SK-N-SH (cell line): ENCODE data around the gene LONRF2. TPM values are rescaled to one million over a fixed set of nuclear protein-coding genes. Genes with fewer than 3 reads are reported as not detected.

Experiments
- CTCF ChIA-PET: fragments of 300-600, 350-600 bp; formaldehyde crosslinking; extraction: SDS; loops from one replicate; lab custom pipeline; 2021; lab: Yijun Ruan, JAX
- POLR2A ChIA-PET: fragments of 350-600 bp; sonication (Branson Sonifier 250); formaldehyde crosslinking; extraction: SDS; loops from one replicate; lab custom pipeline; 2020; ENCODE audit warnings: antibody characterized with exemption, inconsistent platforms; lab: Yijun Ruan, JAX
- DNase-seq: peaks from one replicate; pipeline ENCODE4 v3.0.0; 2012
- H2AFZ ChIP-seq: fragments of 200-600 bp; sonication (generic); 2 replicates; pipeline ENCODE4 v1.8.1; 2016; ENCODE audit warnings: antibody characterized with exemption, mild to moderate bottlenecking, low read depth
- H3F3A ChIP-seq: fragments of 200-600 bp; sonication (generic); replicated peaks from 2 replicates; pipeline ENCODE3; 2016; ENCODE audit warnings: antibody characterized with exemption, mild to moderate bottlenecking; ENCODE audit not compliant: insufficient read depth
- H3K27ac ChIP-seq, 2 experiments: fragments of 200-500 bp in 1 of 2; fragments of 200-600 bp in 1 of 2; sonication (Bioruptor generic) in 1 of 2; sonication (generic), shearing (Covaris generic) in 1 of 2; 2 replicates each; pipeline versions ENCODE4 v1.5.1 to v1.6.1; 2014 to 2016; ENCODE audit warnings: low read depth in 2 of 2, inconsistent platforms in 1 of 2, low read length in 1 of 2, mild to moderate bottlenecking in 1 of 2, mixed read lengths in 1 of 2
- H3K27me3 ChIP-seq: fragments of 200-600 bp; sonication (generic), shearing (Covaris generic); 2 replicates; pipeline ENCODE4 v1.6.1; 2016; ENCODE audit warnings: mixed run types; ENCODE audit not compliant: insufficient read depth
- H3K36me3 ChIP-seq, 2 experiments: fragments of 200-500 bp in 1 of 2; fragments of 200-600 bp in 1 of 2; sonication (Bioruptor generic) in 1 of 2; sonication (generic) in 1 of 2; replicated peaks in 1 of 2; 2 replicates each; pipeline versions ENCODE3 to v1.5.1; 2014 to 2016; ENCODE audit warnings: low read length in 1 of 2, mild to moderate bottlenecking in 1 of 2; ENCODE audit not compliant: insufficient read depth in 2 of 2, control insufficient read depth in 1 of 2
- H3K4me1 ChIP-seq, 2 experiments: fragments of 200-500 bp in 1 of 2; fragments of 200-600 bp in 1 of 2; sonication (Bioruptor generic) in 1 of 2; sonication (generic), shearing (Covaris generic) in 1 of 2; 2 replicates each; pipeline versions ENCODE4 v1.5.1 to v1.6.1; 2014 to 2016; ENCODE audit warnings: low read depth in 1 of 2, low read length in 1 of 2, mixed run types in 1 of 2; ENCODE audit not compliant: insufficient read depth in 2 of 2, control insufficient read depth in 1 of 2
- H3K4me2 ChIP-seq: fragments of 200-600 bp; sonication (generic), shearing (Covaris generic); 2 replicates; pipeline ENCODE4 v1.6.1; 2017; ENCODE audit warnings: mixed run types
- H3K4me3 ChIP-seq, 2 experiments: fragments of 200-500 bp in 1 of 2; fragments of 200-600 bp in 1 of 2; sonication (Bioruptor generic) in 1 of 2; sonication (generic), shearing (Covaris generic) in 1 of 2; 2 replicates each; pipeline versions ENCODE4 v1.5.1 to v1.8.1; 2014 to 2016; ENCODE audit warnings: low read depth in 2 of 2, inconsistent platforms in 1 of 2, low read length in 1 of 2, mild to moderate bottlenecking in 1 of 2, mixed read lengths in 1 of 2, moderate library complexity in 1 of 2
- H3K79me2 ChIP-seq: fragments of 200-600 bp; sonication (generic); 2 replicates; pipeline ENCODE4 v1.8.1; 2017; ENCODE audit warnings: mild to moderate bottlenecking; ENCODE audit not compliant: insufficient read depth
- H3K9ac ChIP-seq: fragments of 200-600 bp; sonication (generic); 2 replicates; pipeline ENCODE4 v1.6.1; 2017; ENCODE audit warnings: mixed run types
- H3K9me2 ChIP-seq: fragments of 200-600 bp; sonication (generic); 2 replicates; pipeline ENCODE4 v1.6.1; 2017; ENCODE audit warnings: mixed run types
- H3K9me3 ChIP-seq: fragments of 200-600 bp; sonication (generic); 2 replicates; pipeline ENCODE4 v1.6.1; 2017; ENCODE audit warnings: mixed run types, mild to moderate bottlenecking, moderate library complexity
- H4K20me1 ChIP-seq: fragments of 200-600 bp; sonication (generic); 2 replicates; pipeline ENCODE4 v1.6.1; 2017; ENCODE audit warnings: mild to moderate bottlenecking, mixed run types; ENCODE audit not compliant: insufficient read depth
- EP300 ChIP-seq, 2 experiments: IDR thresholded peaks; 2 replicates each; pipeline versions ENCODE4 v1.4.0 to v1.6.1; 2012; ENCODE audit warnings: borderline replicate concordance in 1 of 2, low read depth in 1 of 2, low read length in 1 of 2
- EZH2phosphoT487 ChIP-seq: fragments of 200-600 bp; sonication (generic); IDR thresholded peaks from 2 replicates; pipeline ENCODE4 v1.6.1; 2017; ENCODE audit warnings: low read depth, mixed run types, mild to moderate bottlenecking, antibody characterized with exemption, moderate library complexity, borderline replicate concordance
- GABPA ChIP-seq: IDR thresholded peaks from 2 replicates; pipeline ENCODE4 v1.4.0; 2012; ENCODE audit warnings: low read depth, mild to moderate bottlenecking
- JUND ChIP-seq: IDR thresholded peaks from 2 replicates; pipeline ENCODE4 v1.4.0; 2012
- NFIC ChIP-seq: IDR thresholded peaks from 2 replicates; pipeline ENCODE4 v1.4.0; 2012; ENCODE audit warnings: borderline replicate concordance
- NRF1 ChIP-seq: IDR thresholded peaks from 2 replicates; pipeline ENCODE4 v1.6.1; 2012; ENCODE audit warnings: low read depth, mild to moderate bottlenecking, low read length
- POLR2AphosphoS5 ChIP-seq: IDR thresholded peaks from 2 replicates; pipeline ENCODE4 v1.6.1; 2012; ENCODE audit warnings: low read depth, low read length
- RAD21 ChIP-seq: IDR thresholded peaks from 2 replicates; pipeline ENCODE4 v1.6.1; 2012; ENCODE audit warnings: mild to moderate bottlenecking, low read length
- RFX5 ChIP-seq: IDR thresholded peaks from 2 replicates; pipeline ENCODE4 v1.6.1; 2012; ENCODE audit warnings: mild to moderate bottlenecking, improper control_type of control experiment, low read length
- RXRA ChIP-seq: IDR thresholded peaks from 2 replicates; pipeline ENCODE4 v1.4.0; 2012; ENCODE audit warnings: low read depth, mild to moderate bottlenecking, borderline replicate concordance
- SMC3 ChIP-seq: IDR thresholded peaks from 2 replicates; pipeline ENCODE4 v1.6.1; 2012; ENCODE audit warnings: low read depth, low read length, improper control_type of control experiment
- WGBS: methylation state at CpG from one replicate; pipeline ENCODE4 v1.1.6; 2017; ENCODE audit warnings: low lambda C conversion rate; 5-methylcytosine and 5-hydroxymethylcytosine counted together
- polyA plus RNA-seq, 3 experiments: library from polyadenylated mRNA; depleted of rRNA; stranded (reverse); fragments of >200 nt; gene quantifications; 2 replicates each; pipeline ENCODE4 v1.2.3, GENCODE V29; 2012
- TF ChIP-seq, protein P1 (sequence below): IDR thresholded peaks from 2 replicates; pipeline ENCODE4 v1.6.1; 2012; ENCODE audit warnings: mild to moderate bottlenecking, low read depth, low read length, moderate library complexity
- TF ChIP-seq, protein P2 (sequence below): fragments of 150-350 bp; IDR thresholded peaks from 2 replicates; pipeline ENCODE4 v1.6.1; 2016; ENCODE audit warnings: mild to moderate bottlenecking, low read depth, low read length
- TF ChIP-seq, protein P3 (sequence below): IDR thresholded peaks from 2 replicates; pipeline ENCODE4 v1.4.0; 2012; ENCODE audit warnings: low read depth, borderline replicate concordance
- TF ChIP-seq, protein P4 (sequence below): IDR thresholded peaks from 2 replicates; pipeline ENCODE4 v1.4.0; 2012; ENCODE audit warnings: low read depth, borderline replicate concordance
- TF ChIP-seq, protein P5 (sequence below): fragments of 200-600 bp; sonication (generic); IDR thresholded peaks from 2 replicates; pipeline ENCODE4 v1.6.1; 2017; ENCODE audit warnings: antibody characterized with exemption, mild to moderate bottlenecking, moderate library complexity

LONRF2 gene
- polyA plus RNA-seq, 1 of the 3 experiments (the other 2 are of a cell fraction) = 2.0 TPM

DNA sequence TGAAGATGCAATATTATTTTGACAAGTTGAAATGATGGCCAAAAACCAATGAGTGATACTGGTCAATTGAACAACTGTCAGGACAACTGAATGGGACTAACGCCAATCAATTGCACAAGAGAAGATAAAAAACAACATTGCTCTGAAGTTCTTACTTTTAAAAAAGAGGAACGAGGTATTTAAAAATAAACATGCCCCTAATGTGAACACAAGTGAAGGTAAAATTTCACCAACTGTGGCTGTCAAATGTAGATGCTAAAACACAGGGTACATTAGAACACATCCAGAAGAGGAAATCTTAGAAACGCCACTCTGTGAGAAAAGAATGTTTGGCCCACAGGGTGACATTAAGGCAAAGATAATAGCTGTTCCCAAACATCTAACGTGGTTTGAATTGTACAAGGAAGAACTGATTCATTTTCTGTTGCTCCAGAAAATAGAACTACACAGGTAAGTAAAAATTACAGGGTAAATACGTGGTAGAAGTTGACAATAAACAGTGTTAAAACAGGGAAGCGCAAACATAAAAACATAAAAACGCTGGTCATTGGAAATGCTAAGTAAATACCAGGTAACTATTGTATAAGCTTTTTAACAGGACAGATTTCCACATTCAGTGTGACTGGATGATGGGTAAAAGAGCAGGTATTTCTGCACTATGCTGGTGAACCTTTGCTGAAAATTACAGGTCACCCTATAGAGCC lies 20.3 kb downstream of the LONRF2 start (continued):
- TF ChIP-seq, protein P1, sequence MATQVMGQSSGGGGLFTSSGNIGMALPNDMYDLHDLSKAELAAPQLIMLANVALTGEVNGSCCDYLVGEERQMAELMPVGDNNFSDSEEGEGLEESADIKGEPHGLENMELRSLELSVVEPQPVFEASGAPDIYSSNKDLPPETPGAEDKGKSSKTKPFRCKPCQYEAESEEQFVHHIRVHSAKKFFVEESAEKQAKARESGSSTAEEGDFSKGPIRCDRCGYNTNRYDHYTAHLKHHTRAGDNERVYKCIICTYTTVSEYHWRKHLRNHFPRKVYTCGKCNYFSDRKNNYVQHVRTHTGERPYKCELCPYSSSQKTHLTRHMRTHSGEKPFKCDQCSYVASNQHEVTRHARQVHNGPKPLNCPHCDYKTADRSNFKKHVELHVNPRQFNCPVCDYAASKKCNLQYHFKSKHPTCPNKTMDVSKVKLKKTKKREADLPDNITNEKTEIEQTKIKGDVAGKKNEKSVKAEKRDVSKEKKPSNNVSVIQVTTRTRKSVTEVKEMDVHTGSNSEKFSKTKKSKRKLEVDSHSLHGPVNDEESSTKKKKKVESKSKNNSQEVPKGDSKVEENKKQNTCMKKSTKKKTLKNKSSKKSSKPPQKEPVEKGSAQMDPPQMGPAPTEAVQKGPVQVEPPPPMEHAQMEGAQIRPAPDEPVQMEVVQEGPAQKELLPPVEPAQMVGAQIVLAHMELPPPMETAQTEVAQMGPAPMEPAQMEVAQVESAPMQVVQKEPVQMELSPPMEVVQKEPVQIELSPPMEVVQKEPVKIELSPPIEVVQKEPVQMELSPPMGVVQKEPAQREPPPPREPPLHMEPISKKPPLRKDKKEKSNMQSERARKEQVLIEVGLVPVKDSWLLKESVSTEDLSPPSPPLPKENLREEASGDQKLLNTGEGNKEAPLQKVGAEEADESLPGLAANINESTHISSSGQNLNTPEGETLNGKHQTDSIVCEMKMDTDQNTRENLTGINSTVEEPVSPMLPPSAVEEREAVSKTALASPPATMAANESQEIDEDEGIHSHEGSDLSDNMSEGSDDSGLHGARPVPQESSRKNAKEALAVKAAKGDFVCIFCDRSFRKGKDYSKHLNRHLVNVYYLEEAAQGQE = no peak
- no peak for TF ChIP-seq NFIC

DNA sequence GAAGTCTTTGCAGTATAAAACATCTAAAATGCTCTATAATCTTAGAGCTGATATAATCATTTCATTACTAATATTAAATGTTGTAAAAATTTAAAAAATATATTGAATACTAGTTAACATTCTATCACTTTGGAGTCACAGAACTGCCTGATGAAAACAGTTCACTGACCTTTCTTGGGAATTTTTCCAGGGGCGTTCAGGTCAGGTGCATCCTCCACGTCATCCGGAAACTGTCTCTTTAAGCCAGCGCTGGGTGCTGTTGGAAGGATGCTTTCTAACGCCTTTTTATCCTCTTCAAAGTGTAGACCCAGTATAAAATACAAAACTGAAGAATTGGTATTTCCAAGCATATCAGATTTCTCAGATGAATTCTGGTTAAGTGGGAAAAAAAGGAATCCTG lies 22.8 kb downstream of the LONRF2 start:
- CTCF ChIA-PET = interaction anchor here (1.1 to 1.3 kb wide), 2 partner anchors 27 to 37 kb away, joined by 3 to 6 read pairs; no protein-coding TSS in a partner anchor
- no peaks in the 10 kb centered on the region for H3K4me1 ChIP-seq
- 93% methylated on average over 5 of the region's 5 CpGs for WGBS
- no peak for TF ChIP-seq NRF1
- no peak for TF ChIP-seq EP300 (IDR thresholded peaks at IDR 0.05; ENCODE audit: borderline replicate concordance in 1 of 2, low read depth in 1 of 2, low read length in 1 of 2)
- TF ChIP-seq, protein P1 = no peak
- TF ChIP-seq, protein P2, sequence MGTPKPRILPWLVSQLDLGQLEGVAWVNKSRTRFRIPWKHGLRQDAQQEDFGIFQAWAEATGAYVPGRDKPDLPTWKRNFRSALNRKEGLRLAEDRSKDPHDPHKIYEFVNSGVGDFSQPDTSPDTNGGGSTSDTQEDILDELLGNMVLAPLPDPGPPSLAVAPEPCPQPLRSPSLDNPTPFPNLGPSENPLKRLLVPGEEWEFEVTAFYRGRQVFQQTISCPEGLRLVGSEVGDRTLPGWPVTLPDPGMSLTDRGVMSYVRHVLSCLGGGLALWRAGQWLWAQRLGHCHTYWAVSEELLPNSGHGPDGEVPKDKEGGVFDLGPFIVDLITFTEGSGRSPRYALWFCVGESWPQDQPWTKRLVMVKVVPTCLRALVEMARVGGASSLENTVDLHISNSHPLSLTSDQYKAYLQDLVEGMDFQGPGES = no peak
- TF ChIP-seq SMC3 = no peak
- TF ChIP-seq NFIC = no peak
- no peak for TF ChIP-seq EZH2phosphoT487
- TF ChIP-seq, protein P3, sequence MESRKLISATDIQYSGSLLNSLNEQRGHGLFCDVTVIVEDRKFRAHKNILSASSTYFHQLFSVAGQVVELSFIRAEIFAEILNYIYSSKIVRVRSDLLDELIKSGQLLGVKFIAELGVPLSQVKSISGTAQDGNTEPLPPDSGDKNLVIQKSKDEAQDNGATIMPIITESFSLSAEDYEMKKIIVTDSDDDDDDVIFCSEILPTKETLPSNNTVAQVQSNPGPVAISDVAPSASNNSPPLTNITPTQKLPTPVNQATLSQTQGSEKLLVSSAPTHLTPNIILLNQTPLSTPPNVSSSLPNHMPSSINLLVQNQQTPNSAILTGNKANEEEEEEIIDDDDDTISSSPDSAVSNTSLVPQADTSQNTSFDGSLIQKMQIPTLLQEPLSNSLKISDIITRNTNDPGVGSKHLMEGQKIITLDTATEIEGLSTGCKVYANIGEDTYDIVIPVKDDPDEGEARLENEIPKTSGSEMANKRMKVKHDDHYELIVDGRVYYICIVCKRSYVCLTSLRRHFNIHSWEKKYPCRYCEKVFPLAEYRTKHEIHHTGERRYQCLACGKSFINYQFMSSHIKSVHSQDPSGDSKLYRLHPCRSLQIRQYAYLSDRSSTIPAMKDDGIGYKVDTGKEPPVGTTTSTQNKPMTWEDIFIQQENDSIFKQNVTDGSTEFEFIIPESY = no peak
- no peak for TF ChIP-seq POLR2AphosphoS5
- no peak for TF ChIP-seq GABPA
- TF ChIP-seq RAD21 = no peak
- TF ChIP-seq RFX5 = no peak
- TF ChIP-seq RXRA = no peak
- TF ChIP-seq, protein P4, sequence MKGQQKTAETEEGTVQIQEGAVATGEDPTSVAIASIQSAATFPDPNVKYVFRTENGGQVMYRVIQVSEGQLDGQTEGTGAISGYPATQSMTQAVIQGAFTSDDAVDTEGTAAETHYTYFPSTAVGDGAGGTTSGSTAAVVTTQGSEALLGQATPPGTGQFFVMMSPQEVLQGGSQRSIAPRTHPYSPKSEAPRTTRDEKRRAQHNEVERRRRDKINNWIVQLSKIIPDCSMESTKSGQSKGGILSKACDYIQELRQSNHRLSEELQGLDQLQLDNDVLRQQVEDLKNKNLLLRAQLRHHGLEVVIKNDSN = no peak
- TF ChIP-seq JUND = no peak
- TF ChIP-seq, protein P5, sequence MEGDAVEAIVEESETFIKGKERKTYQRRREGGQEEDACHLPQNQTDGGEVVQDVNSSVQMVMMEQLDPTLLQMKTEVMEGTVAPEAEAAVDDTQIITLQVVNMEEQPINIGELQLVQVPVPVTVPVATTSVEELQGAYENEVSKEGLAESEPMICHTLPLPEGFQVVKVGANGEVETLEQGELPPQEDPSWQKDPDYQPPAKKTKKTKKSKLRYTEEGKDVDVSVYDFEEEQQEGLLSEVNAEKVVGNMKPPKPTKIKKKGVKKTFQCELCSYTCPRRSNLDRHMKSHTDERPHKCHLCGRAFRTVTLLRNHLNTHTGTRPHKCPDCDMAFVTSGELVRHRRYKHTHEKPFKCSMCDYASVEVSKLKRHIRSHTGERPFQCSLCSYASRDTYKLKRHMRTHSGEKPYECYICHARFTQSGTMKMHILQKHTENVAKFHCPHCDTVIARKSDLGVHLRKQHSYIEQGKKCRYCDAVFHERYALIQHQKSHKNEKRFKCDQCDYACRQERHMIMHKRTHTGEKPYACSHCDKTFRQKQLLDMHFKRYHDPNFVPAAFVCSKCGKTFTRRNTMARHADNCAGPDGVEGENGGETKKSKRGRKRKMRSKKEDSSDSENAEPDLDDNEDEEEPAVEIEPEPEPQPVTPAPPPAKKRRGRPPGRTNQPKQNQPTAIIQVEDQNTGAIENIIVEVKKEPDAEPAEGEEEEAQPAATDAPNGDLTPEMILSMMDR = no peak

More for the DNA sequence above, 22.8 kb downstream of the LONRF2 start:
- H3K9me3 ChIP-seq = no peaks in the 10 kb centered on the region
- no peaks in the 10 kb centered on the region for H3K79me2 ChIP-seq
- no peaks in the 10 kb centered on the region for H3K9me2 ChIP-seq
- H3K36me3 ChIP-seq = peaks cover 0 to 9% of the 10 kb centered on the region in 2 experiments
- H3K27ac ChIP-seq = no peak overlapping the region; a peak in 1 of 4 replicates
- H3K27me3 ChIP-seq = no peaks in the 10 kb centered on the region
- H3K4me3 ChIP-seq = no peak overlapping the region
- H4K20me1 ChIP-seq = no peaks in the 10 kb centered on the region
- H2AFZ ChIP-seq = no peak overlapping the region
- no peak for DNase-seq
- POLR2A ChIA-PET = no interaction called here
- no peak overlapping the region for H3K4me2 ChIP-seq
- no peaks in the 10 kb centered on the region for H3F3A ChIP-seq
- no peak overlapping the region for H3K9ac ChIP-seq
